Measurements from ENCODE around the gene L3MBTL4.

L3MBTL4 gene

DNA sequence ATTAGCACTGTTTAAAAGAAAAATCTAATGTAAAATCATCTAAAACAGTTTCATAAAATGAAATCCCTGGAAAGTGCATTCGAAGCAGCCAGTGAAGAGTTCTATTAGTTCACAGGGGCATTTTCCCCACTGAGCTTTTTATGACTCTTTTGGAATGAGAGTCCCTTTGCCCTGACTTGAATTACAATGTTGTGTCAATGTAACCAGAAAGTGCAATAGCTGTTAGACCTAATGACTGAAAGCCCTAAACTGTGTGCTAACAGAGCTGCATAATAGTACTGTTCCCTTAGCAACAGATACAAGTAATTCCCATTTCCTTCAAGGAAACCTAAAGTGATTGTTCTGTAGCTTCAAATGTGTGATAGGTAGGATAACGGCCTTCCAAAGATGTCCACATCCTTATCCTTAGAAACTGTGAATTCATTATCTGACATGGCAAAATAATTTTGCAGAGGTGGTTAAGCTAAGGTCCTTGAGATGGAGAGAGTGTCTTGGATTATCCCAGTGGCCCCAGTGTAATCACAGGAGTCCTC lies 134.4 kb downstream of the L3MBTL4 start:
- TF ChIP-seq ZBTB7A (IDR thresholded peaks at IDR 0.05; ENCODE audit: low read depth), result no peak
- TF ChIP-seq RAD21 (IDR thresholded peaks at IDR 0.05; ENCODE audit: low read depth), result no peak
- no peak for TF ChIP-seq EP300 (IDR thresholded peaks at IDR 0.05; ENCODE audit: borderline replicate concordance)
- TF ChIP-seq YY1 (IDR thresholded peaks at IDR 0.05; ENCODE audit: low read depth), result no peak
- no peak for TF ChIP-seq CREB1 (IDR thresholded peaks at IDR 0.05; ENCODE audit: low read depth)
- TF ChIP-seq, protein P1, sequence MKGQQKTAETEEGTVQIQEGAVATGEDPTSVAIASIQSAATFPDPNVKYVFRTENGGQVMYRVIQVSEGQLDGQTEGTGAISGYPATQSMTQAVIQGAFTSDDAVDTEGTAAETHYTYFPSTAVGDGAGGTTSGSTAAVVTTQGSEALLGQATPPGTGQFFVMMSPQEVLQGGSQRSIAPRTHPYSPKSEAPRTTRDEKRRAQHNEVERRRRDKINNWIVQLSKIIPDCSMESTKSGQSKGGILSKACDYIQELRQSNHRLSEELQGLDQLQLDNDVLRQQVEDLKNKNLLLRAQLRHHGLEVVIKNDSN (IDR thresholded peaks at IDR 0.05), result no peak
- TF ChIP-seq EGR1 (IDR thresholded peaks at IDR 0.05), result no peak

DNA sequence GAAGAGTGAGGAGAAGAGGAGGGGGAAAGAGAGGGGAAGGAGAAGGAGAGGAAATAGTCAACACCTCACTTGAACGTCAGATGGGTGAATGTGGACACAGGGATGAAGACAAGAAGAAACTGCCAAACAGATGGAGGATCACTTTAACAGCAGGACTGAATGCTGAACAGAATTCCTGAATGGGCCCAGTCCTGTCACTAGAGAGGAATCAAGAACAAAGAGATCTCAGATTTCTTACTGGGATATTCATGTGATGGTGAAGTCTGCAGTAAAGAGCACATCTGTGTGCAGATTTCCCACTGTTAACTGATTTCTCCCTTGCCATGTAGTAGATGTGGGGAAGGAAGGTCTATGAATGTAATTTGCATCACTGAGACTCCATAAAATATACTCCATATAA lies 135.4 kb downstream of the L3MBTL4 start:
- TF ChIP-seq TAF1 (IDR thresholded peaks at IDR 0.05; ENCODE audit: low read depth), result no peak
- no peak for TF ChIP-seq CREB1 (IDR thresholded peaks at IDR 0.05; ENCODE audit: low read depth)
- no peak for TF ChIP-seq CEBPB (IDR thresholded peaks at IDR 0.05)
- no peak for TF ChIP-seq ZBTB7A (IDR thresholded peaks at IDR 0.05; ENCODE audit: low read depth)
- no peak for TF ChIP-seq FOXM1 (IDR thresholded peaks at IDR 0.05; ENCODE audit: borderline replicate concordance, low read depth)
- TF ChIP-seq TCF12 (IDR thresholded peaks at IDR 0.05; ENCODE audit: low read depth), result no peak
- TF ChIP-seq, protein P1 (IDR thresholded peaks at IDR 0.05), result no peak
- TF ChIP-seq NFIC (IDR thresholded peaks at IDR 0.05), result no peak
- TF ChIP-seq, protein P2, sequence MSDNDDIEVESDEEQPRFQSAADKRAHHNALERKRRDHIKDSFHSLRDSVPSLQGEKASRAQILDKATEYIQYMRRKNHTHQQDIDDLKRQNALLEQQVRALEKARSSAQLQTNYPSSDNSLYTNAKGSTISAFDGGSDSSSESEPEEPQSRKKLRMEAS (IDR thresholded peaks at IDR 0.05), result no peak
- TF ChIP-seq, protein P3, sequence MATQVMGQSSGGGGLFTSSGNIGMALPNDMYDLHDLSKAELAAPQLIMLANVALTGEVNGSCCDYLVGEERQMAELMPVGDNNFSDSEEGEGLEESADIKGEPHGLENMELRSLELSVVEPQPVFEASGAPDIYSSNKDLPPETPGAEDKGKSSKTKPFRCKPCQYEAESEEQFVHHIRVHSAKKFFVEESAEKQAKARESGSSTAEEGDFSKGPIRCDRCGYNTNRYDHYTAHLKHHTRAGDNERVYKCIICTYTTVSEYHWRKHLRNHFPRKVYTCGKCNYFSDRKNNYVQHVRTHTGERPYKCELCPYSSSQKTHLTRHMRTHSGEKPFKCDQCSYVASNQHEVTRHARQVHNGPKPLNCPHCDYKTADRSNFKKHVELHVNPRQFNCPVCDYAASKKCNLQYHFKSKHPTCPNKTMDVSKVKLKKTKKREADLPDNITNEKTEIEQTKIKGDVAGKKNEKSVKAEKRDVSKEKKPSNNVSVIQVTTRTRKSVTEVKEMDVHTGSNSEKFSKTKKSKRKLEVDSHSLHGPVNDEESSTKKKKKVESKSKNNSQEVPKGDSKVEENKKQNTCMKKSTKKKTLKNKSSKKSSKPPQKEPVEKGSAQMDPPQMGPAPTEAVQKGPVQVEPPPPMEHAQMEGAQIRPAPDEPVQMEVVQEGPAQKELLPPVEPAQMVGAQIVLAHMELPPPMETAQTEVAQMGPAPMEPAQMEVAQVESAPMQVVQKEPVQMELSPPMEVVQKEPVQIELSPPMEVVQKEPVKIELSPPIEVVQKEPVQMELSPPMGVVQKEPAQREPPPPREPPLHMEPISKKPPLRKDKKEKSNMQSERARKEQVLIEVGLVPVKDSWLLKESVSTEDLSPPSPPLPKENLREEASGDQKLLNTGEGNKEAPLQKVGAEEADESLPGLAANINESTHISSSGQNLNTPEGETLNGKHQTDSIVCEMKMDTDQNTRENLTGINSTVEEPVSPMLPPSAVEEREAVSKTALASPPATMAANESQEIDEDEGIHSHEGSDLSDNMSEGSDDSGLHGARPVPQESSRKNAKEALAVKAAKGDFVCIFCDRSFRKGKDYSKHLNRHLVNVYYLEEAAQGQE (IDR thresholded peaks at IDR 0.05; ENCODE audit: low read depth), result no peak
- no peak for TF ChIP-seq EP300 (IDR thresholded peaks at IDR 0.05; ENCODE audit: borderline replicate concordance)
- no peak for TF ChIP-seq RAD21 (IDR thresholded peaks at IDR 0.05; ENCODE audit: low read depth)
- no peak for TF ChIP-seq YY1 (IDR thresholded peaks at IDR 0.05; ENCODE audit: low read depth)
- TF ChIP-seq EGR1 (IDR thresholded peaks at IDR 0.05), result no peak
- no peak for TF ChIP-seq TEAD4 (IDR thresholded peaks at IDR 0.05)

DNA sequence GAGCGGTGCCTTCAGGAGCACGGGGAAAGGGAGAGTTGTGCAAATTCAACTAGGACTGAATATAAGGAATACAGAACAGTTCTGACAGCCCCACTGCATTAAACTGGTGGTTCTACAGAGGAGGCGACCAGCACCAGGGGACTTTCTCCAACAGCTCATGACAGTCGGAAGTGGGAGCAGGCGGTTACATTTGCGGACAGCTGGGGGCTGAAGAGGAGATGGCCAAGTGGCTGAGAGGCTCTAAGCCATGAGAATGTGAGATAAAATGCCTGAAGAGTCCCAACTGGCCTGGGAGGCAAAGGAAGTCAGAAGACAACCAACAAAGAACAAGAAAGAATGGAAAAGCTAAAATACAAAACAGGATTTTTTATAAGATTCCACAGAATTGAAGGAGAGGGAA lies 141.3 kb downstream of the L3MBTL4 start:
- no peak for TF ChIP-seq YY1 (IDR thresholded peaks at IDR 0.05; ENCODE audit: low read depth)
- TF ChIP-seq CEBPB (IDR thresholded peaks at IDR 0.05), result no peak
- no peak for TF ChIP-seq NFIC (IDR thresholded peaks at IDR 0.05)
- TF ChIP-seq TEAD4 (IDR thresholded peaks at IDR 0.05), result no peak
- TF ChIP-seq, protein P3 (IDR thresholded peaks at IDR 0.05; ENCODE audit: low read depth), result no peak
- TF ChIP-seq FOXM1 (IDR thresholded peaks at IDR 0.05; ENCODE audit: borderline replicate concordance, low read depth), result no peak
- TF ChIP-seq, protein P1 (IDR thresholded peaks at IDR 0.05), result no peak
- no peak for TF ChIP-seq RAD21 (IDR thresholded peaks at IDR 0.05; ENCODE audit: low read depth)

DNA sequence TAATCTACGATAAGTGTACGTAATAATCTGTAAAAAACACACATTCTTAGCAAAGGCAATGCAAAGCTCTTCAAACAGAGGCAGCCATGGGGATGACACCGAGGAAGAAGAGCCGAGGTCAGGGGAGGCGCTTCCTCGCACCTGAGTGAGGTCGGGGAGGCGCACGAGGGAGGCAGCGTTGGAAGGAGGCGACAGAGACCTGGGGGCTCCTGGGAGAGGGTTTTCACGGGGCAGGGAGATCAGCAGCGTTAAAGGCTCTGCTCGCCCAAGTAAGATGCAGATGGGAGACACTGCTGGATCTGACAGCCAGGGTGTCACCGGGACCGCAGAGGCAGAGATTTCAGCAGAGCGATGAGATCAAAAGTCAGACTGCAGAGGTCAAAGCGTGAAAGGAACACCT lies 143.1 kb downstream of the L3MBTL4 start:
- TF ChIP-seq, protein P2 (IDR thresholded peaks at IDR 0.05), result no peak
- TF ChIP-seq, protein P1 (IDR thresholded peaks at IDR 0.05), result no peak
- TF ChIP-seq CREB1 (IDR thresholded peaks at IDR 0.05; ENCODE audit: low read depth), result no peak
- TF ChIP-seq, protein P3 (IDR thresholded peaks at IDR 0.05; ENCODE audit: low read depth), result no peak
- TF ChIP-seq EP300 (IDR thresholded peaks at IDR 0.05; ENCODE audit: borderline replicate concordance), result no peak
- no peak for TF ChIP-seq FOXM1 (IDR thresholded peaks at IDR 0.05; ENCODE audit: borderline replicate concordance, low read depth)
- TF ChIP-seq EGR1 (IDR thresholded peaks at IDR 0.05), result no peak
- TF ChIP-seq RAD21 (IDR thresholded peaks at IDR 0.05; ENCODE audit: low read depth), result no peak
- no peak for TF ChIP-seq TEAD4 (IDR thresholded peaks at IDR 0.05)
- TF ChIP-seq TAF1 (IDR thresholded peaks at IDR 0.05; ENCODE audit: low read depth), result no peak
- no peak for TF ChIP-seq TCF12 (IDR thresholded peaks at IDR 0.05; ENCODE audit: low read depth)
- TF ChIP-seq ZBTB7A (IDR thresholded peaks at IDR 0.05; ENCODE audit: low read depth), result no peak
- no peak for TF ChIP-seq NFIC (IDR thresholded peaks at IDR 0.05)
- no peak for TF ChIP-seq YY1 (IDR thresholded peaks at IDR 0.05; ENCODE audit: low read depth)
- TF ChIP-seq CEBPB (IDR thresholded peaks at IDR 0.05), result no peak
